Endometrial microvascular endothelial cells (primary cell): ENCODE measurements around the gene CDK19. TPM values are rescaled to one million over a fixed set of nuclear protein-coding genes. Genes with fewer than 3 reads are reported as not detected.
"Not testable (repeated sequence)": the region's sequence is repeated elsewhere in the genome, so short reads cannot be mapped to it uniquely, and the experiment has no call there.

Experiments
- in situ Hi-C: cut with HindIII; loops from 2 replicates; pipeline ENCODE4 v1.10.0; 2017; ENCODE audit warnings: low sequenced_read_pairs, low pct_unique_long_range_greater_than_20kb; ENCODE audit errors: inconsistent ontology term
- total RNA-seq: library from RNA; depleted of rRNA; stranded (reverse); fragments of >200 nt; gene quantifications from one replicate; pipeline ENCODE4 v1.2.3, GENCODE V29; 2015; ENCODE audit errors: inconsistent ontology term

The CDK19 gene
- total RNA-seq, 1 donor from 2014 or later = 7.1 TPM

- in situ Hi-C loops = no loop called here
These were observed 256 bp downstream of the CDK19 start for GRCh38 chr6:110815015-110815410.

GRCh38 chr6:110814102-110815014 lies 911 bp downstream of the CDK19 start:
- in situ Hi-C loops = no loop called here

- in situ Hi-C loops = no loop called here
These were observed 1.7 kb downstream of the CDK19 start for GRCh38 chr6:110813338-110814101.

GRCh38 chr6:110812719-110813118 lies 2.5 kb downstream of the CDK19 start:
- in situ Hi-C loops = no loop called here

GRCh38 chr6:110810896-110811586 lies 4.2 kb downstream of the CDK19 start:
- in situ Hi-C loops = no loop called here

- in situ Hi-C loops = no loop called here
These were observed 5.5 kb downstream of the CDK19 start for GRCh38 chr6:110809792-110810191.

GRCh38 chr6:110802175-110802574 lies 13.1 kb downstream of the CDK19 start:
- in situ Hi-C loops = not testable (repeated sequence)

GRCh38 chr6:110800839-110801196 lies 14.5 kb downstream of the CDK19 start:
- in situ Hi-C loops = no loop called here

- in situ Hi-C loops = no loop called here
These were observed 15.0 kb downstream of the CDK19 start for GRCh38 chr6:110800196-110800838.

GRCh38 chr6:110799655-110800054 lies 15.6 kb downstream of the CDK19 start:
- in situ Hi-C loops = no loop called here

GRCh38 chr6:110799189-110799588 lies 16.1 kb downstream of the CDK19 start:
- in situ Hi-C loops = no loop called here

GRCh38 chr6:110795271-110795670 lies 20.0 kb downstream of the CDK19 start:
- in situ Hi-C loops = no loop called here

- in situ Hi-C loops = no loop called here
These were observed 28.6 kb downstream of the CDK19 start for GRCh38 chr6:110786696-110787095.

GRCh38 chr6:110786271-110786670 lies 29.0 kb downstream of the CDK19 start:
- in situ Hi-C loops = no loop called here

GRCh38 chr6:110784610-110784979 lies 30.7 kb downstream of the CDK19 start:
- in situ Hi-C loops = no loop called here

- in situ Hi-C loops = no loop called here
These were observed 33.6 kb downstream of the CDK19 start for GRCh38 chr6:110781522-110782214.

- in situ Hi-C loops = no loop called here
These were observed 36.9 kb downstream of the CDK19 start for GRCh38 chr6:110778333-110778732.

GRCh38 chr6:110777636-110778035 lies 37.6 kb downstream of the CDK19 start:
- in situ Hi-C loops = no loop called here

- in situ Hi-C loops = no loop called here
These were observed 38.9 kb downstream of the CDK19 start for GRCh38 chr6:110776413-110776812.
